GM12892 (cell line): ENCODE results near the gene EMC8.

Experiments used
- DNase-seq: peaks from one replicate; pipeline ENCODE4 v3.0.0; 2011; ENCODE audit not compliant: insufficient read length
- FAIRE-seq: peaks from 2 replicates; lab custom pipeline; 2011; peaks lifted over from hg19 to GRCh38; lab: Jason Lieb, UNC
- POLR2A ChIP-seq: IDR thresholded peaks from 2 replicates; pipeline ENCODE4 v1.6.1; 2011; ENCODE audit warnings: low read depth, low read length, control low read depth
- POLR2AphosphoS5 ChIP-seq: IDR thresholded peaks from 2 replicates; pipeline ENCODE4 v1.6.1; 2011; ENCODE audit warnings: low read depth, low read length, control low read depth
- TAF1 ChIP-seq: IDR thresholded peaks from 2 replicates; pipeline ENCODE4 v1.6.1; 2011; ENCODE audit warnings: low read depth, mild to moderate bottlenecking, control low read depth, low read length, borderline replicate concordance

Gene EMC8

GRCh38 chr16:85777583-85778310 lies 21.6 kb downstream of the EMC8 start:
- DNase-seq = no peak
- no peak for FAIRE-seq
- TF ChIP-seq POLR2AphosphoS5 (no peak), TAF1 (no peak), POLR2A (no peak)

GRCh38 chr16:85774811-85775210 lies 24.5 kb downstream of the EMC8 start:
- DNase-seq (no peak), FAIRE-seq (no peak)
- TF ChIP-seq TAF1 (no peak), POLR2A (no peak), POLR2AphosphoS5 (no peak)

GRCh38 chr16:85774136-85774535 lies 25.2 kb downstream of the EMC8 start:
- FAIRE-seq (no peak), DNase-seq (no peak)
- TF ChIP-seq TAF1 (no peak), POLR2A (no peak), POLR2AphosphoS5 (no peak)

GRCh38 chr16:85773044-85773443 lies 26.3 kb downstream of the EMC8 start:
- DNase-seq = no peak
- TF ChIP-seq POLR2AphosphoS5 (no peak), POLR2A (no peak), TAF1 (no peak)
- FAIRE-seq = no peak

- FAIRE-seq (no peak), DNase-seq (no peak)
- TF ChIP-seq POLR2A = no peak
- no peak for TF ChIP-seq POLR2AphosphoS5
These were observed 28.6 kb downstream of the EMC8 start for GRCh38 chr16:85770741-85771140.

GRCh38 chr16:85768199-85768598 lies 31.1 kb downstream of the EMC8 start:
- FAIRE-seq = no peak
- DNase-seq = no peak

GRCh38 chr16:85767531-85767930 lies 31.8 kb downstream of the EMC8 start:
- FAIRE-seq = no peak
- no peak for DNase-seq

More at GRCh38 chr16:85768199-85768598, 31.1 kb downstream of the EMC8 start:
- TF ChIP-seq POLR2A = no peak
- no peak for TF ChIP-seq TAF1

GRCh38 chr16:85765767-85766166 lies 33.6 kb downstream of the EMC8 start:
- no peak for TF ChIP-seq POLR2A
- no peak for TF ChIP-seq TAF1
- no peak for TF ChIP-seq POLR2AphosphoS5
- DNase-seq (no peak), FAIRE-seq (no peak)

More at GRCh38 chr16:85767531-85767930, 31.8 kb downstream of the EMC8 start:
- no peak for TF ChIP-seq POLR2AphosphoS5
- no peak for TF ChIP-seq TAF1
- no peak for TF ChIP-seq POLR2A

- FAIRE-seq = no peak
- DNase-seq = no peak
- TF ChIP-seq POLR2AphosphoS5 = no peak
- no peak for TF ChIP-seq TAF1
- no peak for TF ChIP-seq POLR2A
These were observed 34.1 kb downstream of the EMC8 start for GRCh38 chr16:85765211-85765610.

GRCh38 chr16:85763616-85764015 lies 35.7 kb downstream of the EMC8 start:
- FAIRE-seq (no peak), DNase-seq (no peak)
- TF ChIP-seq POLR2A (no peak), POLR2AphosphoS5 (no peak), TAF1 (no peak)

GRCh38 chr16:85762970-85763369 lies 36.4 kb downstream of the EMC8 start:
- TF ChIP-seq POLR2AphosphoS5 (no peak), POLR2A (no peak), TAF1 (no peak)
- FAIRE-seq (no peak), DNase-seq (no peak)

- DNase-seq (no peak), FAIRE-seq (no peak)
- TF ChIP-seq TAF1 (no peak), POLR2AphosphoS5 (no peak), POLR2A (no peak)
These were observed 37.5 kb downstream of the EMC8 start for GRCh38 chr16:85761861-85762260.
